H1 (cell line): Measurements from ENCODE around the gene SLC2A14.
"Not testable (repeated sequence)": the region's sequence is repeated elsewhere in the genome, so short reads cannot be mapped to it uniquely, and the experiment has no call there.

Experiments used
- EZH2 ChIP-seq: fragments of 200-600 bp; sonication (generic); IDR thresholded peaks from 2 replicates; pipeline ENCODE4 v1.7.1; 2012; ENCODE audit warnings: low read depth, mild to moderate bottlenecking, moderate library complexity, low read length, inconsistent platforms; ENCODE audit not compliant: severe bottlenecking
- HDAC2 ChIP-seq, 2 experiments: fragments of 300-600 bp in 1 of 2; sonication (generic) in 1 of 2; IDR thresholded peaks; 2 replicates each; pipeline ENCODE4 v1.6.1; 2011 to 2012; ENCODE audit warnings: low read depth in 2 of 2, low read length in 2 of 2, mild to moderate bottlenecking in 2 of 2, moderate library complexity in 2 of 2, borderline replicate concordance in 1 of 2, inconsistent platforms in 1 of 2
- NRF1 ChIP-seq: IDR thresholded peaks from 2 replicates; pipeline ENCODE4 v1.6.1; 2011; ENCODE audit warnings: mild to moderate bottlenecking, low read depth, low read length, improper control_type of control experiment
- POLR2A ChIP-seq, 2 experiments: IDR thresholded peaks; 1 replicate in 1 of 2; 2 replicates in 1 of 2; pipeline ENCODE4 v1.6.1; 2011; ENCODE audit warnings: low read depth in 2 of 2, low read length in 2 of 2, mild to moderate bottlenecking in 2 of 2; ENCODE audit errors: control extremely low read depth in 1 of 2
- SIN3A ChIP-seq, 2 experiments: IDR thresholded peaks in 1 of 2; conservative IDR thresholded peaks in 1 of 2; 2 replicates each; pipeline ENCODE4 v1.6.1; 2011 to 2012; ENCODE audit warnings: low read length in 2 of 2, improper control_type of control experiment in 1 of 2, low read depth in 1 of 2, mild to moderate bottlenecking in 1 of 2
- SIX5 ChIP-seq: IDR thresholded peaks from 2 replicates; pipeline ENCODE4 v1.6.1; 2011; ENCODE audit warnings: mild to moderate bottlenecking, low read depth, low read length
- SP4 ChIP-seq: IDR thresholded peaks from 2 replicates; pipeline ENCODE4 v1.6.1; 2012; ENCODE audit warnings: low read length, inconsistent platforms
- TAF1 ChIP-seq: IDR thresholded peaks from 2 replicates; pipeline ENCODE4 v1.6.1; 2011; ENCODE audit warnings: mild to moderate bottlenecking, low read depth, low read length
- TBP ChIP-seq: IDR thresholded peaks from 2 replicates; pipeline ENCODE4 v1.6.1; 2011; ENCODE audit warnings: low read depth, low read length, improper control_type of control experiment
- TF ChIP-seq, protein P1 (sequence below), 3 experiments: IDR thresholded peaks; 1 replicate in 2 of 3; 2 replicates in 1 of 3; pipeline versions ENCODE4 v1.5.1 to v1.6.1; 2011; ENCODE audit warnings: low read length in 3 of 3, mild to moderate bottlenecking in 3 of 3, inconsistent platforms in 2 of 3, low read depth in 1 of 3, moderate library complexity in 1 of 3; ENCODE audit not compliant: insufficient read depth in 1 of 3; ENCODE audit errors: control extremely low read depth in 1 of 3
- TF ChIP-seq, protein P2 (sequence below): IDR thresholded peaks from 2 replicates; pipeline ENCODE4 v1.6.1; 2011; ENCODE audit warnings: low read length, improper control_type of control experiment
- TF ChIP-seq, protein P3 (sequence below): IDR thresholded peaks from 2 replicates; pipeline ENCODE4 v1.6.1; 2012; ENCODE audit warnings: low read length, inconsistent platforms

DNA sequence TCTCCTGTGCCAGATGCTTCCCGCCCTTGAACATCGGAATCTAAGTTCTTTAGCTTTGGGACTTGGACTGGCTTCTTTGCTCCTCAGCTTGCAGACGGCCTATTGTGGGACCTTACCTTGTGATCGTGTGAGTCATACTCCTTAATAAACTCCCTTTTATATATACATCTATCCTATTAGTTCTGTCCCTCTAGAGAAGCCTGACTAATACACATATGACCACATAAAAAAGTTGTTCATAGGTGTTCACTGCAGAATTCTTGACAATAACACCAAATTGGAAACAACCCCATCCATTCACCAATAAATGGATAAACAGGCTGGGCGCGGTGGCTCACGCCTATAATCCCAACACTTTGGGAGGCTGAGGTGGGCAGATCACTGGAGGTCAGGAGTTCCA is 37.4 kb upstream of the SLC2A14 start:
- TF ChIP-seq, protein P1, sequence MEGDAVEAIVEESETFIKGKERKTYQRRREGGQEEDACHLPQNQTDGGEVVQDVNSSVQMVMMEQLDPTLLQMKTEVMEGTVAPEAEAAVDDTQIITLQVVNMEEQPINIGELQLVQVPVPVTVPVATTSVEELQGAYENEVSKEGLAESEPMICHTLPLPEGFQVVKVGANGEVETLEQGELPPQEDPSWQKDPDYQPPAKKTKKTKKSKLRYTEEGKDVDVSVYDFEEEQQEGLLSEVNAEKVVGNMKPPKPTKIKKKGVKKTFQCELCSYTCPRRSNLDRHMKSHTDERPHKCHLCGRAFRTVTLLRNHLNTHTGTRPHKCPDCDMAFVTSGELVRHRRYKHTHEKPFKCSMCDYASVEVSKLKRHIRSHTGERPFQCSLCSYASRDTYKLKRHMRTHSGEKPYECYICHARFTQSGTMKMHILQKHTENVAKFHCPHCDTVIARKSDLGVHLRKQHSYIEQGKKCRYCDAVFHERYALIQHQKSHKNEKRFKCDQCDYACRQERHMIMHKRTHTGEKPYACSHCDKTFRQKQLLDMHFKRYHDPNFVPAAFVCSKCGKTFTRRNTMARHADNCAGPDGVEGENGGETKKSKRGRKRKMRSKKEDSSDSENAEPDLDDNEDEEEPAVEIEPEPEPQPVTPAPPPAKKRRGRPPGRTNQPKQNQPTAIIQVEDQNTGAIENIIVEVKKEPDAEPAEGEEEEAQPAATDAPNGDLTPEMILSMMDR (IDR thresholded peaks at IDR 0.05; ENCODE audit: control extremely low read depth in 1 of 3, insufficient read depth in 1 of 3, low read depth in 1 of 3, low read length in 3 of 3) = not testable (repeated sequence)
- not testable (repeated sequence) for TF ChIP-seq HDAC2 (IDR thresholded peaks at IDR 0.05; ENCODE audit: borderline replicate concordance in 1 of 2, low read depth in 2 of 2, low read length in 2 of 2); SP4; POLR2A (IDR thresholded peaks at IDR 0.05; ENCODE audit: control extremely low read depth in 1 of 2, low read depth in 2 of 2, low read length in 2 of 2); EZH2; TAF1; SIN3A (conservative IDR thresholded peaks at IDR 0.05 in 1 of 2, IDR thresholded peaks at IDR 0.05 in 1 of 2; ENCODE audit: low read depth in 1 of 2, low read length in 2 of 2); TBP; SIX5; NRF1
- TF ChIP-seq, protein P2, sequence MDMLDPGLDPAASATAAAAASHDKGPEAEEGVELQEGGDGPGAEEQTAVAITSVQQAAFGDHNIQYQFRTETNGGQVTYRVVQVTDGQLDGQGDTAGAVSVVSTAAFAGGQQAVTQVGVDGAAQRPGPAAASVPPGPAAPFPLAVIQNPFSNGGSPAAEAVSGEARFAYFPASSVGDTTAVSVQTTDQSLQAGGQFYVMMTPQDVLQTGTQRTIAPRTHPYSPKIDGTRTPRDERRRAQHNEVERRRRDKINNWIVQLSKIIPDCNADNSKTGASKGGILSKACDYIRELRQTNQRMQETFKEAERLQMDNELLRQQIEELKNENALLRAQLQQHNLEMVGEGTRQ = not testable (repeated sequence)
- TF ChIP-seq, protein P3, sequence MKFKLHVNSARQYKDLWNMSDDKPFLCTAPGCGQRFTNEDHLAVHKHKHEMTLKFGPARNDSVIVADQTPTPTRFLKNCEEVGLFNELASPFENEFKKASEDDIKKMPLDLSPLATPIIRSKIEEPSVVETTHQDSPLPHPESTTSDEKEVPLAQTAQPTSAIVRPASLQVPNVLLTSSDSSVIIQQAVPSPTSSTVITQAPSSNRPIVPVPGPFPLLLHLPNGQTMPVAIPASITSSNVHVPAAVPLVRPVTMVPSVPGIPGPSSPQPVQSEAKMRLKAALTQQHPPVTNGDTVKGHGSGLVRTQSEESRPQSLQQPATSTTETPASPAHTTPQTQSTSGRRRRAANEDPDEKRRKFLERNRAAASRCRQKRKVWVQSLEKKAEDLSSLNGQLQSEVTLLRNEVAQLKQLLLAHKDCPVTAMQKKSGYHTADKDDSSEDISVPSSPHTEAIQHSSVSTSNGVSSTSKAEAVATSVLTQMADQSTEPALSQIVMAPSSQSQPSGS = not testable (repeated sequence)
